GM21825 (cell line): ENCODE measurements around the gene PEX5L.
A peak's percentile ranks its signal among the peaks of the same experiment; 100 is the strongest.

Experiments used
- ATAC-seq: cut with Tn5 transposase; IDR thresholded peaks from one replicate; pipeline ENCODE4 v1.9.1; 2021; ENCODE audit warnings: mild to moderate bottlenecking, moderate library complexity; ENCODE audit not compliant: unreplicated experiment

The PEX5L gene

GRCh38 chr3:179957264-179957845 is 79.4 kb downstream of the PEX5L start:
- no peak for ATAC-seq

GRCh38 chr3:179956416-179956830 is 80.3 kb downstream of the PEX5L start:
- ATAC-seq, result peak; percentile 89

DNA sequence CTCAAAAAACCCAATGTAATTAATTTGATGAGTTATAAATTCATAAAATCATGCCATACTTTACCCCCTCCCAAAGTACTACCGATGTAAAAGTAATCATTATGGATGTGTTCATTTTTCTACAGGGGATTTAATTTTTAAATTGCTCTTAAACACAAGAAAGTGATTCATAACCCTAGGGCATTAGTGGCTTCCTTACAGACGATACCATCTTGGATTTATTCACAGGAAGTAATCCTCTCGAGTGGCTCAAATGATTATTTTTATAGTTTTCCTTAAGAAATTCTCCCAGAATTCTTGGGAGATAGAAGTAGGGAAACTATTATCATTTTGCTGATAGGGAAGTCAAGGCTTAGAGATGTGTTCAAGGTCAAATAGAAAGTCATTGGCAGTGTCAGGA is 80.9 kb downstream of the PEX5L start:
- no peak for ATAC-seq

GRCh38 chr3:179955286-179955685 is 81.5 kb downstream of the PEX5L start:
- no peak for ATAC-seq

DNA sequence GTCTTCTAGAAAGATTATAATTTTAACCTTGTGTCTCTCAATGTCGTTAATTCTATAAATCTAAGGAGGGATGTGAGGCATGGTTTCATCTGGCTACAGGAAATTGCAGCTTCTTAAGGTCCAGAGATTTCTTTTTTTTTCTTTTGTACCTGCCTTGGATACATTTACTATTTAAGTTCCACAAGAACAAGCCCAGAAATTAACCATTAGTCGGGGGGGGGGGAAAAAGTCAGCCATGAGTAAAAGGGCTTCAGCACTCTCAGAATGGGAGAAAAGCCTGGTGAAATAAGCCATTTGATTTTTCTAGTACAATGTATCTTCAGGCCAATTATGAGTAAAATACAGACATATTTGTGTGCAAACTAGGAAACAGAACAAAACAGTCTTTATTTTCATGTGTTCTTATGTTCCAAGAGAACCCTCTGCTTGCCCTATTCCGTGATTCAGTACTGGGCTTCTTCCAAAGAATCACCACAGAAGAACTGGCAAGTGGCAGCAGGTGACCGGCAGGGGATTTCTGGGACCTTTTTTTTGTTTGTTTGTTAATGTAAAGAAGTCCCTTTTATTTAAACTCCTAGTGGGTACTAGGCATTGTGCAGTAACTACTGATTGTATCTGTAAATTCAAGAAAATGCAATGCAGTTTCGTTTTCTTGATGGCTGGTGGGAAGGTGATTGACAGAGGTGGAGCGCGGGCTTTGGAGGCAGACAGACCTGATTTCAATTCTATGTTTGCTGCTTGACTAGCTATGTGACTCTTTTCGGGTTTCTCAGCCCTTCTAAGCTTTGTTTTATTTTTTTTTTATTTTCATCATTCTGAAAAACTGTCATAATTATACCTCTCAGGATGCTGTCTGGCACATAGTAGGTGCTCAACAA is 82.5 kb downstream of the PEX5L start:
- no peak for ATAC-seq

DNA sequence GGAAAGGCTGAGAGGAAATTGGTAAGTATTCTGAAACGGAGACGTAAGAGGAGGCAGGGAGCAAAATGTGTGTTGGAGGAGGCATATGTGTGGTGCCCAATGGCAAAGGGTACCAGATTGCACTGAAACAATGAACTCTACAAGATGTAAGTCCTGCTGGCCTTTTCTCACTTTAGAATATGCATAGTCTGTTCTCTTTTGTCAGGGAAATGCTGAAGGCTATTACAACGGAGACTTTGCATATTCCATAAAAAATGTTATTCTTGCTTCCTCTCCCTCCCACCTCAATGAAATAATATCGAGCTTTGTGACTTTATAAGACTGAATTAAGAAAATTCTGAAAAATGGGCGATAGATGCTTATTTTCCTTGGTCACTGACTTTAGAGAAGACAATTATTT is 85.9 kb downstream of the PEX5L start:
- ATAC-seq, result no peak

DNA sequence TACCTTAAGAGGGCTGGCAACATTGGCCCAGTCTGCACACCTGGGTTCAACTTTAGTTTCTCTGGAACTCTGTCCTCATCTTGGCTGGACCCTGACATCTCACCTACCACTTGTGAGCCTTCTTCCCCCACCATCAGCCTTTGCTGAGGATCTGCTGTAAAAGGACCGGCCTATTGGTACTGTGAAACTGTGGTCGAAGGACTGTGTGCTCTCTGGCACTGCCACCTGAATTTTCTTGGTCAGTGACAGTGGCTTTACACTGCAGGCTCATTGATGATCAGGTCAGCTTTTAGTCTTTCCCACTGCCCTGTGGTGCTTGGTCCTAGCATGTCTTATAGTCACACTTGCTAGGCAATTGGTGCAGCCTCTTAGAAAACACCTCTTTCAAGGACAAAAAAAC is 86.9 kb downstream of the PEX5L start:
- ATAC-seq, result peak; percentile 22

DNA sequence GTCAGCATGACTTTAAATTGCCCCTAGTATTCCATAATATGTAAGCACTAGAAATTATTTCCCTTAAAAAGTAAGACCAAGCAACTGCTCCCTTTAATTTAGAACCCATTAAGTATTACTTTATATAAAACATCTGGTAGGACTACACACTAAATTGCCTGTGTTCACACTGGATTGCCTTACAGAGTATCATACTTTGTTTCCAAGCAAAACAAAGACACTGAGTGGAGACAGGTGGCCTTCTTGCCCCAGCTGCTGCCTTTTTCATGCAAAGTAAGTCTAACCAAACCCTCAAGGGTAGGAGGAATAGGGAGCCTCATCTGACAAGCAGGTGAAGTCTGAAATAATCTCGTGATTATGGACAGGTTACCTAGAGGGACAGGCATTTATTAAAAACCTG is 87.3 kb downstream of the PEX5L start:
- ATAC-seq, result peak; percentile 86

DNA sequence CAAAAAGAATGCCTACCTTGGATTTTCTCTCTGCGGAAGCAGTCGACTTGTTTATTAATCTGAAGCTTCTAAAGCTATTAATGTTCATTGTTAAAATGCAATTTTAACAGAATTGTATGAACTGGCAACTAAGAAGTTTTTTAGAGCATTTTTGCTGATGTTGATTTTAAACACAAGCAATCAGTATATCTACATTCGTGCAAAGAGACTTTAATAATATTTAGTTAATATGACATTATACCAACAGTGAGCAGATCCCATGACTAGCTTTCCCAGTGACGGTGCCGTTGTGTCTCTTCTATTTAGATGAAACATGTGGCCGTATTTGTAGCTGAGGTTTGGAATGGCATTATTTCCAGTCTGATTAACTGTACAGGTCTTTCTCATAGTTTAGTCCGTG is 88.0 kb downstream of the PEX5L start:
- no peak for ATAC-seq

- ATAC-seq, result no peak
Observed at GRCh38 chr3:179945569-179945968, 91.2 kb downstream of the PEX5L start.

DNA sequence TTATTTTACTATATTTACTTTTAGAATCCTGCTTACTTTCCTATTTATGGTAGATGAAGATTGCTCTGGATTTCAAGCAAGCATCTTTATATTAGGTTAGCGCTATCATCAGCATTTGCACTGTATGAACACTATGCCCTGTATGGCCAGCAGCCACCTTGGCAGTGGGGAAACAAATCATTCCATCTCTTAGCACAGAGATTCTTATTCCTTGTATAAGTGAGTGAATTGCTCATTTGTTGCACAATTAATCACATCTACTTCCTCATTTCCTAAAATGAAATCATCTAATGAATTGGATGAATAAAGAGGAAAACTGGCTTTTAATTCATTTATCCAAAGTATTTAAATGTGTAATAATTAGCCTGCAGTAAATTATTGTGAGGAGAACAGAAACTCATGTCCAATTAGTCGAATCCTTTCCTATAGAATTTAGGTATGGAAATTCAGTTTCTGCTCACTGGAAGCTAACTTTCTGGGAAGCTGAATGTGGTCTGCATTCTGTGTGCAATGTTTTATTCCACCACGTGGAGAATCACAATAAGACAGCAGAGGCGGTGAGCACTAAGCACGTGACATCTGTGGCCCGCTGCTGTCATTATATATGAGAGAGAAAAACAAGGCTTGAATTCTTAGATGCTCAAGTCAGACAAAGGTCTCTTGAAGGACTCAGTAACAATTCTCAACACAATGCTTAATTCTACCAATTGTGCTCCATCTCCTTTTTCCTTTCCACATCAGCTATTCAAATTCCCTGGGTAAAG is 93.4 kb downstream of the PEX5L start:
- ATAC-seq, result no peak

DNA sequence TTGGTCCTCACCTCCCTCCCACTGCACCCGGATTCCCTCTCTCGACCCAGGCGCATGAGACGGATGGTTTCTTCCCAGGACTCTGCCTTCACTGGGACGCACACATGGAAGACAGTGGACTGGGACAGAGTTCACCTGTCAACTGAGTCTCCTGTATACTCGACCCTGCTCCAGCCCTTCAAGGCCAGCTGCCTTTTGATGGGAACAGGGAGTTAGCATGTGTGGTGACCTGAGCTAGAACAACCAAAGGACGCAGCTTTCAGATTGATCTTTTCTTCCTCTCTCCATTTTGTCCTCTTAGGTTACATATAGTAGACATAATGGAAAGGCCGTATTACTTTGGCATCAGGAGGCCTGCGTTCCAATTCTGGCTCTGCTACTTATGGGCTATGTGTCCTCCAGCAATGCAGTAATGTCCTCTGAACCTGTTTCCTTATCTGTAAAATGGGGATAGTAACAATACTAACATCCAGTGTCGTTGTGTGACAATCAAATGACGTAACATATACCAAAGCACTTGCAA is 94.1 kb downstream of the PEX5L start:
- peak; percentile 14 for ATAC-seq

GRCh38 chr3:179935710-179936109 is 101.0 kb downstream of the PEX5L start:
- no peak for ATAC-seq

DNA sequence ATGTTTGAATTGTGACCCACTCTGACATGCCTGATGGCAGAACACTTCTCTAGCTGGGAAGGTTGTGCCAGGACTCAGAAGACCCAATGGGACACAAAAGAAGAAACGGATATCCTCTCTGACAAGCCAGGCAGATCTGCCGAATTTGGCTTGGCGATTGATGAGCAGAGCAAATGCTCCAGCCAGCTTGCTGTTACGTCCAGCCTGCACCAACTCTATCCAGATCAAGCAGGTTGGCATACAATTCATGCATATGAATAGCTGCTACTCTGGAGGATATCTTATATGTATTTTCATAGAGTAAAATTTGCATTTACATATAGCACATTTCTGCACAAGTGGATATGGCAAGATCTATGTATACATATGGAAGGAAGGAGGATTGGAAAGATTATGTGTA is 102.8 kb downstream of the PEX5L start:
- no peak for ATAC-seq

DNA sequence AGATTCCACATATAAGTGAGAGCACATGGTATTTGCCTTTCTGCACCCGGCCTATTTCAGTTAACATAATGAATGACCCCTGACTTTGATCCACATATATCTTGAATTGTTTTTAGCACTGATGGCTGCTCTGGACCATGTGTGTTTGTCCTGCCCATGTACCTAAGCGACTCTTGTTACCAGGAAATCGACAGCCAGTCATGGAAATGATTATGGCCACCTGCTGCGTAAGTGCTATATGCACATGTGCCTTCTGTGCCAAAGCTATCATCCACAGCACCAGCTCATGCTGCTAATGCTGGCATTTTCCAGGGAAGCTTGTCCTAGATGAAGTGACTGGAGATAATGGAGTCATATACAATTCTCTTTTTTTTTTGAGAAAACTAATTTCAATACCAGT is 103.7 kb downstream of the PEX5L start:
- no peak for ATAC-seq

DNA sequence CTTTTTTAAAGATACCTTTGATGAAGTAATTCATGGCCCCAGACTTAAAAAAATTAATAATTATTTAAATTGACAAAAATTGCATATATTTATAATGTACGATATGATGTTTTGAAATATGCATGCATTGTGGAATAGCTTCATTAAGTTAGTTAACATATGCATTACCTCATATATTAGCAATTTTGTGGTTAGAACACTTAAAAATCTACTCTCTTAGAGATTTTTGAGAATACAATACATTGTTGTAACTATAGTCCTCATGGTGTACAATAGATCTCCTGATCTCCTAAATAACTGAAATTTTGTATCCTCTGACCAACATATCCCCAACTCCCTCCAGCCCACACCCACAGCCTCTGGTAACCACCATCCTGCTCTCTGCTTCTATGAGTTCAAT is 104.1 kb downstream of the PEX5L start:
- no peak for ATAC-seq

- ATAC-seq, result peak; percentile 74
Observed at GRCh38 chr3:179929091-179929529, 107.6 kb downstream of the PEX5L start.

DNA sequence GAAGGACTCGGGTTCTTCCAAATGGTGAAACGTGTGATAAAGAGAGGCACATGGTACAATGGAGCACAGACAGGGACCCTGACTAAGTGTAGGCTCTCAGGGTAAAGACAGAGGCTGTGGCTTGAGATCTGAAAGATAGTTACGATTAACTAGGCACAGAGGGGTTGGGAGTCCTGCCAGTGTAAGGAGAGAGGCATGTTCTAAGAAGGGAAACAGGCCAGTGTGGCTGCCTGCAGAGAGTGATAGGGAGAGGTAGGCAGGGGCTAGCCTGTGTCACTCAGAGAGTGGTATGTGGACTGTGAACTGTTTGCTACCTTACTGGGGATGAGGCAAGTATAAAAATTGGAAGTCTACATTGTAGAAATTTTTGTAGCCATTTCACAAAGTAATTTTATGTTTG is 109.5 kb downstream of the PEX5L start:
- no peak for ATAC-seq

GRCh38 chr3:179921951-179922350 is 114.8 kb downstream of the PEX5L start:
- ATAC-seq, result no peak

GRCh38 chr3:179921500-179921899 is 115.2 kb downstream of the PEX5L start:
- peak; percentile 97 for ATAC-seq

DNA sequence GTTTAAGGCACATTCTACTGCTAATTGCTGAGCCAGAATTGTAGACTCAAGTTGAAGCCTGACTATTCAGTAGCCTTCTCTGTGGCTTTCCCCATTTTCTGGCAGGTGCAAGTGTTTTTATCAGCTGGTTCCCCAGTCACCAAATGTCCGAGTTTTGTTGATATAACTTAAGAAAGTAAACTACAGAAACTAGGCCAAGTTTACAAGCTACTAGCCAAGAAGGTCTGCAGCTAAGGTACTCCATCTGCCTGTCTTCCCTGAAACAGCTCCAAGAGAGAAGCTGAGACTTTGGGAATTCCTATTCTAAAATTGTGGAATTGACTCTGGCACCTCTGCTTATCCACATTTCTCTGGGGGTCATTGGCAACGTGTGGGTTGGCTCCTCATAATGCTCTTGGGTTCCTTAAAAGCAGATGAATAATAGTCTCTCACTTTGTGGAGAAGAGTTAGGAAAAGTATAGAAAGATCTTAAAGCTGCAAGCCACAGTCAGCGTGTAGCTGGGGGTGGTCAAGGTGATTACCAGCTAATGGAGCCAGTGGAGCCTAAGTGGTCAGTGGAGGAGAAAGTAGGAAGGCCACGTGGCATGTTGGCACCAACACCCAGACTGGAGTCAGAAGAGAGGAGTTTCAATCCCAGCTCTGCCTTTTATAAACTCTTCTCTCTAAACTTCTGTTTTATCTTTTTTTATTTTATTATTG is 128.8 kb downstream of the PEX5L start:
- no peak for ATAC-seq
